ENCODE data around the gene LTBP3.

Gene LTBP3

GRCh38 chr11:65549096-65549495, 9.1 kb downstream of the LTBP3 start:
- TF ChIP-seq CTCF (IDR thresholded peaks at IDR 0.05; ENCODE audit: low read depth, low read length), result no peak
- H3K36me3 ChIP-seq, result no peaks in the 10 kb centered on the region
- DNase-seq, result no peak
- H3K4me3 ChIP-seq (ENCODE audit: low read depth, low read length), result no peak overlapping the region
- no peak overlapping the region for H3K27ac ChIP-seq
- no peaks in the 10 kb centered on the region for H3K27me3 ChIP-seq (ENCODE audit: insufficient read depth, low read depth, severe bottlenecking)
- no peaks in the 10 kb centered on the region for H3K9me3 ChIP-seq (ENCODE audit: severe bottlenecking)

GRCh38 chr11:65548395-65548794, 9.8 kb downstream of the LTBP3 start:
- Histone ChIP-seq H3K36me3 (no peaks in the 10 kb centered on the region), H3K27me3 (ENCODE audit: insufficient read depth, low read depth, severe bottlenecking) (no peaks in the 10 kb centered on the region), H3K4me3 (ENCODE audit: low read depth, low read length) (no peak overlapping the region)

GRCh38 chr11:65547446-65548125, 10.6 kb downstream of the LTBP3 start:
- H3K27me3 ChIP-seq (ENCODE audit: insufficient read depth, low read depth, severe bottlenecking), result no peaks in the 10 kb centered on the region
- no peak for DNase-seq
- H3K4me3 ChIP-seq (ENCODE audit: low read depth, low read length), result no peak overlapping the region
- H3K9me3 ChIP-seq (ENCODE audit: severe bottlenecking), result no peaks in the 10 kb centered on the region
- no peak for TF ChIP-seq CTCF (IDR thresholded peaks at IDR 0.05; ENCODE audit: low read depth, low read length)
- no peaks in the 10 kb centered on the region for H3K36me3 ChIP-seq
- H3K27ac ChIP-seq, result no peak overlapping the region

More at GRCh38 chr11:65548395-65548794, 9.8 kb downstream of the LTBP3 start:
- H3K9me3 ChIP-seq (ENCODE audit: severe bottlenecking), result no peaks in the 10 kb centered on the region
- TF ChIP-seq CTCF (IDR thresholded peaks at IDR 0.05; ENCODE audit: low read depth, low read length), result no peak
- H3K27ac ChIP-seq, result no peak overlapping the region
- no peak for DNase-seq

GRCh38 chr11:65546217-65546958, 11.8 kb downstream of the LTBP3 start:
- Histone ChIP-seq H3K27ac (no peak overlapping the region), H3K9me3 (ENCODE audit: severe bottlenecking) (no peaks in the 10 kb centered on the region), H3K4me3 (ENCODE audit: low read depth, low read length) (no peak overlapping the region), H3K27me3 (ENCODE audit: insufficient read depth, low read depth, severe bottlenecking) (no peaks in the 10 kb centered on the region), H3K36me3 (no peaks in the 10 kb centered on the region)
- TF ChIP-seq CTCF (IDR thresholded peaks at IDR 0.05; ENCODE audit: low read depth, low read length), result no peak
- no peak for DNase-seq

- no peak overlapping the region for H3K27ac ChIP-seq
Observed at GRCh38 chr11:65545853-65546216, 12.3 kb downstream of the LTBP3 start.

More at GRCh38 chr11:65545853-65546216, 12.3 kb downstream of the LTBP3 start:
- Histone ChIP-seq H3K27me3 (ENCODE audit: insufficient read depth, low read depth, severe bottlenecking) (no peaks in the 10 kb centered on the region), H3K9me3 (ENCODE audit: severe bottlenecking) (no peaks in the 10 kb centered on the region), H3K36me3 (no peaks in the 10 kb centered on the region), H3K4me3 (ENCODE audit: low read depth, low read length) (no peak overlapping the region)
- no peak for TF ChIP-seq CTCF (IDR thresholded peaks at IDR 0.05; ENCODE audit: low read depth, low read length)
- no peak for DNase-seq

Data from WERI-Rb-1 (cell line).